ENCODE data around the gene ZBTB40.

ZBTB40 gene

DNA sequence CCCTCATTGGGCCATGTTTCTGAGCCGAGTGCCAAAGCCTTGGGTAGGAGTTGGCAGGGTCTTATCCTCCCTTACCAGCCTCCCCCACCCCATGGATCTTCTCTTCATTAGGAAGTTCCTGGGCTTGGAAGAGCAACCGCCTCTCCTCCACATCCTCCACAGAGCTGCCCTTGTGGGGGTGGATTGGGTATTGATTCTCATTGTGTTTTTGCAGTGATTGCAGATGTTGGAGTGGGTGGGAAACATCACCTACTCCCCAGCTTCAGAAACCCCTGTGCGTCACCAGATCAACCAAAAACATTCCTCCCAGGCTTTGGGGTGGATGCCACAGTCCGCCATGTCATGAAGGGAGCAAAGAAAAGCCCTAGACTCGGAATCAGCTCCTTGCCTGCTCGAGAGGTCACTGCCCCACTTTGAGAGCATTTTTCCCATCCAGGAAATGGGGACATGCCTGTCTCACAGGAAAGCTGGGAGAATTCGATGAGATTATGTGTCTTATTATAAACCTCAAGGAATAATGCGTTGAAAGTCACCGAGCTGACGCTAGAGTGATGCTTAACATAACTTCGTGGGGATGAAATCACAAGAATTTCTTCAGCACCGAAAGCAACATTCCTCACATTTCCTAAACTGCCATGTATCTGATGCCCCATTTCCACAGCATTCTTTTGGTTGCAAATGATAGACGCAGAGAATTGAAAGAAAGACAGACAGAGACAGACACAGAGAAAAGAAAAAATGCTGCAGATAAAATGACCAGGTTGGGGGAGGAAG, 44.7 kb upstream of the ZBTB40 start:
- H3K4me1 ChIP-seq, result no peaks in the 10 kb centered on the region
- H3K79me2 ChIP-seq, result no peaks in the 10 kb centered on the region
- H3K4me3 ChIP-seq (ENCODE audit: low read depth, low read length), result no peak overlapping the region
- H3K9ac ChIP-seq, result no peak overlapping the region
- no peak overlapping the region for H2AFZ ChIP-seq
- no peak overlapping the region for H3K27ac ChIP-seq
- H3K9me3 ChIP-seq (ENCODE audit: control insufficient read depth, low read length), result no peaks in the 10 kb centered on the region
- H3K4me2 ChIP-seq (ENCODE audit: low read length), result no peak overlapping the region
- H3K27me3 ChIP-seq (ENCODE audit: control insufficient read depth, insufficient read depth, low read length), result no peaks in the 10 kb centered on the region
- TF ChIP-seq, protein P1, sequence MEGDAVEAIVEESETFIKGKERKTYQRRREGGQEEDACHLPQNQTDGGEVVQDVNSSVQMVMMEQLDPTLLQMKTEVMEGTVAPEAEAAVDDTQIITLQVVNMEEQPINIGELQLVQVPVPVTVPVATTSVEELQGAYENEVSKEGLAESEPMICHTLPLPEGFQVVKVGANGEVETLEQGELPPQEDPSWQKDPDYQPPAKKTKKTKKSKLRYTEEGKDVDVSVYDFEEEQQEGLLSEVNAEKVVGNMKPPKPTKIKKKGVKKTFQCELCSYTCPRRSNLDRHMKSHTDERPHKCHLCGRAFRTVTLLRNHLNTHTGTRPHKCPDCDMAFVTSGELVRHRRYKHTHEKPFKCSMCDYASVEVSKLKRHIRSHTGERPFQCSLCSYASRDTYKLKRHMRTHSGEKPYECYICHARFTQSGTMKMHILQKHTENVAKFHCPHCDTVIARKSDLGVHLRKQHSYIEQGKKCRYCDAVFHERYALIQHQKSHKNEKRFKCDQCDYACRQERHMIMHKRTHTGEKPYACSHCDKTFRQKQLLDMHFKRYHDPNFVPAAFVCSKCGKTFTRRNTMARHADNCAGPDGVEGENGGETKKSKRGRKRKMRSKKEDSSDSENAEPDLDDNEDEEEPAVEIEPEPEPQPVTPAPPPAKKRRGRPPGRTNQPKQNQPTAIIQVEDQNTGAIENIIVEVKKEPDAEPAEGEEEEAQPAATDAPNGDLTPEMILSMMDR (IDR thresholded peaks at IDR 0.05), result no peak
- H3K36me3 ChIP-seq (ENCODE audit: control insufficient read depth, insufficient read depth, low read length), result no peaks in the 10 kb centered on the region

DNA sequence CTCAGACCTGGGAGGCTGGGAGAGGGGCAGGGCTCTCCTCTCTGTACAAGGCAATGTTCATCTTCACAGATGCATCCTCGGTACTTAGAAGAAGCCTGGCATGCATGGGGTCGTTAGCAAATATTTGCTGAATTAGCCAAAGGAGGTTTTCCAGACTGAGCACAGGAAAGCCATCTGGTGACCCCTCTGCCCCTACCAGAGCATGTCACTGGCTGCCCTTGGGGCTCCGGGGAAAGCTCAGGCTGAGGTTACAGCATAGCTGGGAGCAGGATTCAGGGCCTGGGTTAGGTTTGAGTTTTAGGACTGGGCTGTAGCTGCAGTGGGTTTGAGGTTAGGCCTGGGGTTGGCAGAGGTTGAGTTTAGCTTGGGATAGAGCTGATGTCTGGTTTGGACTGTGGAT, 43.4 kb upstream of the ZBTB40 start:
- H3K4me1 ChIP-seq, result no peaks in the 10 kb centered on the region
- H3K27ac ChIP-seq, result no peak overlapping the region
- H3K27me3 ChIP-seq (ENCODE audit: control insufficient read depth, insufficient read depth, low read length), result no peaks in the 10 kb centered on the region
- no peaks in the 10 kb centered on the region for H3K9me3 ChIP-seq (ENCODE audit: control insufficient read depth, low read length)
- H3K4me3 ChIP-seq (ENCODE audit: low read depth, low read length), result no peak overlapping the region
- H3K4me2 ChIP-seq (ENCODE audit: low read length), result no peak overlapping the region
- H2AFZ ChIP-seq, result no peak overlapping the region
- no peaks in the 10 kb centered on the region for H3K36me3 ChIP-seq (ENCODE audit: control insufficient read depth, insufficient read depth, low read length)
- TF ChIP-seq, protein P1 (IDR thresholded peaks at IDR 0.05), result no peak
- H3K79me2 ChIP-seq, result no peaks in the 10 kb centered on the region
- no peak overlapping the region for H3K9ac ChIP-seq

DNA sequence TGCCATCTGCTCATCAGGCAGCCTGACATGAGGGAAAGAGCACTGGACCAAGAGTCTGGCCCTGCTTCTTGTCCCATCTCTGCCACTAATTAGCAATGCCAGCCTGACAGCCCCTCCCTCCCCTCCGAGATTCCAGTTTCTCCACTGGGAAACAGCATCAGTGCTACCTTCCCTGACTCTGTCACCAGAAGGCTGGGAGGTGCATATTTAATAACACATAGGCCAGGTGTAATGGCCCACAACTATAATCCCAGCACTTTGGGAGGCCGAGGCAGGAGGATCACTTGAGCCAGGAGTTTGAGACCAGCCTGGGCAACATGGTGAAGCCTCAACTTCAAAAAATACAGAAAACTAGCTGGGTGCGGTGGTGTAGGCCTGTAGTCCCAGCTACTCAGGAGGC, 41.2 kb upstream of the ZBTB40 start:
- Histone ChIP-seq H3K9me3 (ENCODE audit: control insufficient read depth, low read length) (no peaks in the 10 kb centered on the region), H3K79me2 (no peaks in the 10 kb centered on the region), H2AFZ (no peak overlapping the region), H3K27ac (no peak overlapping the region), H3K4me1 (no peaks in the 10 kb centered on the region), H3K36me3 (ENCODE audit: control insufficient read depth, insufficient read depth, low read length) (no peaks in the 10 kb centered on the region), H3K4me2 (ENCODE audit: low read length) (no peak overlapping the region), H3K27me3 (ENCODE audit: control insufficient read depth, insufficient read depth, low read length) (no peaks in the 10 kb centered on the region), H3K9ac (no peak overlapping the region), H3K4me3 (ENCODE audit: low read depth, low read length) (no peak overlapping the region)
- TF ChIP-seq, protein P1 (IDR thresholded peaks at IDR 0.05), result no peak

DNA sequence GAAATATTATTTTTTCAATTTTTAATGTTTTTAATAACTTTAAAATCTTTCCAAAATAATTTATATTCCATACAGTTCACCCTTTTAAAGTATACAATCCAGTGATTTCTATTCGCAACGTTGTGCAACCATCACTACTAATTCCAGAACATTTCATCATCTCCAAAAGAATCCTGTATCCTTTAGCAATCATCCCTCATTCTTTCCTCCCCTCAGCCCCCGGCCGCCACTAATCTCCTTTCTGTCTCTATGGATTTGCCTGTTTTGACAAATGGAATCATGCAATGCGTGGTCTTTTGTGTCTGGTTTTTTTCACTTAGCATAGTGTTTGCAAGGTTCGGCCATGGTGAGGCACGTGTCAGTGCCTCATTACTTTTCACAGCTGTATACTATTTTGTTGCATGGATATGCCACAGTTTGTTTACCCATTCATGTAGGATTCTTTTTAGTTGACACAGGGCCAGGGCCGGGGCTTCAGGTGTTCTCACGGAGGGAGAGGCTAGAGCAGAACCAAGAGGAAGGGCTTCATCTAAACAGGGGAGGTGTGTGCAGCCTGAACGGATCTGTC, 40.6 kb upstream of the ZBTB40 start:
- no peak overlapping the region for H3K27ac ChIP-seq
- H3K36me3 ChIP-seq (ENCODE audit: control insufficient read depth, insufficient read depth, low read length), result no peaks in the 10 kb centered on the region
- no peak overlapping the region for H2AFZ ChIP-seq
- H3K4me2 ChIP-seq (ENCODE audit: low read length), result no peak overlapping the region
- TF ChIP-seq, protein P1 (IDR thresholded peaks at IDR 0.05), result no peak
- H3K9ac ChIP-seq, result no peak overlapping the region
- no peaks in the 10 kb centered on the region for H3K79me2 ChIP-seq
- H3K27me3 ChIP-seq (ENCODE audit: control insufficient read depth, insufficient read depth, low read length), result no peaks in the 10 kb centered on the region
- no peak overlapping the region for H3K4me3 ChIP-seq (ENCODE audit: low read depth, low read length)
- no peaks in the 10 kb centered on the region for H3K9me3 ChIP-seq (ENCODE audit: control insufficient read depth, low read length)
- H3K4me1 ChIP-seq, result no peaks in the 10 kb centered on the region

DNA sequence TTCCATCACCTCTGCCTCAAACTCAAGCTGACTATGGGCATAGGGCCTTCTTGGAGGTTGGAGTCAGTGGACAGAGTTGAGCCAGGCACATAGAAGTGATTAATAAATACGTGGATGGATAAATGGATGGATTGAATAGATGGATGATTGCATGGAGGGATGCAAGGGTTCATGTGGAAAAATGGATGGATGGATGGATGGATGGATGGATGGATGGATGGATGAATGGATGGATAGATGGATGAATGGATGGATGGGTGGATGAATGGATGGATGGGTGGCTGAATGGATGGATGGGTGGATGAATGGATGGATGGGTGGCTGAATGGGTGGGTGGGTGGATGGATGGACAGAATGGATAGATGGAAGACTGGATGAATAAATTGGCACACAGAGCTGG, 40.1 kb upstream of the ZBTB40 start:
- Histone ChIP-seq H3K9ac (no peak overlapping the region), H3K27ac (no peak overlapping the region), H3K79me2 (no peaks in the 10 kb centered on the region), H3K9me3 (ENCODE audit: control insufficient read depth, low read length) (no peaks in the 10 kb centered on the region), H3K36me3 (ENCODE audit: control insufficient read depth, insufficient read depth, low read length) (no peaks in the 10 kb centered on the region), H2AFZ (no peak overlapping the region), H3K4me3 (ENCODE audit: low read depth, low read length) (no peak overlapping the region), H3K4me2 (ENCODE audit: low read length) (no peak overlapping the region), H3K27me3 (ENCODE audit: control insufficient read depth, insufficient read depth, low read length) (no peaks in the 10 kb centered on the region), H3K4me1 (no peaks in the 10 kb centered on the region)
- TF ChIP-seq, protein P1 (IDR thresholded peaks at IDR 0.05), result no peak

All from parathyroid adenoma (tissue), 2 donors.